ENCODE measurements around the gene DYNLT3.

DYNLT3 gene

DNA sequence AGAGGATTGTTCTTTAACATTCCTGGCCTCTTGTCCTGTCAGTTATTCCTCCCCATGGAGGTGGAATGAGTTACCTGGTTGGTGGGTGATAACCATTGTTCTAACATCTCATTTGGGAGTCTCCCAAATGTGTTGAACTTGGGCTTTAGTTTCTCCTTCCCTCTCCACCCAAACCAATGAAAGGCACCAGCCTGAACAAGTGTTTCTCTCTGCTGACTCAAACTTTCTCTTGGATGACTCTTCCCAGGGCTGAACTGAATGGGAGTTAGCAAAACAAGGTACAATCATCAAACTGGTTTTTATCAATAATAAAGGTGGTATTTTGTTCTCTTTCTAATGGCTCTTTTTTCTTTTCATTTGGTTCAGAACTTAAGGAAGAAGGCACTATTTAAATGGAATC, 2.7 kb downstream of the DYNLT3 start:
- no peak for DNase-seq (ENCODE audit: low read depth)

DNA sequence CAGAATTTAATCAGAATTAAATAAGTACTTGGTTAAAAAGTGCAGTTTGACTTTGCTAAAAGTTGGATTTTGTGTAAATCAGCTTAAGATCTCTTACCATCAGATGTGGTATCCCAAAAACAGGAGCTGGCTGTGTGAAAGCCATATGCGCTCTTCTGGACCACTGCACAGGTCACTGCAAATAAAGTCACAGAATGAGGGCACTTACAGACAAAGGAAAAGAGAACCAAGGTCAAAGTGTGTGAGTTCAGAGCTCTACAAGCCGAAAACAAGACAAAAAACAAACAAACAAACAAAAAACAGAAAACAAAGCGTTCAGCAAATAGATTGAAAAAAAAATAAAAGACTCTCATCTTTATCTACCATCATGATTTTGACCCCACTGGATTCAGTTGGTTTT, 6.4 kb downstream of the DYNLT3 start:
- DNase-seq (ENCODE audit: low read depth) = no peak

GRCh38 chrX:37834937-37835336, 12.4 kb downstream of the DYNLT3 start:
- DNase-seq (ENCODE audit: low read depth) = no peak

- DNase-seq (ENCODE audit: low read depth) = no peak
These were observed 17.0 kb downstream of the DYNLT3 start for GRCh38 chrX:37830371-37830770.

- no peak for DNase-seq (ENCODE audit: low read depth)
These were observed 17.6 kb downstream of the DYNLT3 start for GRCh38 chrX:37829721-37830120.

GRCh38 chrX:37825215-37825842, 22.0 kb downstream of the DYNLT3 start:
- DNase-seq (ENCODE audit: low read depth) = peak; percentile 48

- DNase-seq (ENCODE audit: low read depth) = no peak
These were observed 22.7 kb downstream of the DYNLT3 start for GRCh38 chrX:37824491-37825214.

DNA sequence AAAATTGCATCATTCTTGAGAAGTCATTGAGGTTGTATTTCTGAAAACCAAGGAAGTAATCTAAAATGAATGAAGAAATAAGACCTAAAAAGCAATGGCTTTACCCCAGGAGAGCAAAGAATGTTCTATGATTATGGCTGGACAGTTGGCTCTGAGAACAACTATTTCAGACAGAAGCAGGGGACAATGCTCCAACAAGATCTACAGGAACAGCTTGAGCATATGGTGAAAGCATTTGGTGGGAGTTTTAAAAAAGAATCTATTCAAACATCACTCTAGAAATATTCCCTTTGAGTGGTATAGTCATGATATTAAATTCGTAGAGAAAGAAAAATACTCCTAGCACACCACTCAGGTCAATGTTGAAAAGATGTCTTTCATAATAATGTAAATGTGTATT, 26.7 kb downstream of the DYNLT3 start:
- no peak for DNase-seq (ENCODE audit: low read depth)

DNA sequence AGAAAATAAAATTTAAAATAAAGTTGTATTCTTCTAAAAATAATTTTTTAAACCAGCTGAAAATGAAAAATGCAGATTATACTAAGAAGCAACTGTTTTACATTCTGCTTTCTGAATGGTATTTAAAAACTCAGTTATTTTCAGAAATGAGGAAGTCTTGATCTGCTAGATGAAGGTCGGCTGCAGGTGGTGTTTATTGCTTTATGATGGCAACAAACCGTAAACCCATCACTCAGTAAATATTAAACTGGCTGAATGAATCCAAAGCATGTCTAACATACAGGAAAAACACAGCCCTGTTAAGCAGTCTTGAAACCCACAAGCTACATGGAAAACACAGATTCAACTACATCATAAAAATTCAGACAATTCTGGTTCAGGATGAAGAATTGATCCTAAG, 29.3 kb downstream of the DYNLT3 start:
- DNase-seq (ENCODE audit: low read depth) = no peak

GRCh38 chrX:37817579-37817978, 29.8 kb downstream of the DYNLT3 start:
- no peak for DNase-seq (ENCODE audit: low read depth)

DNA sequence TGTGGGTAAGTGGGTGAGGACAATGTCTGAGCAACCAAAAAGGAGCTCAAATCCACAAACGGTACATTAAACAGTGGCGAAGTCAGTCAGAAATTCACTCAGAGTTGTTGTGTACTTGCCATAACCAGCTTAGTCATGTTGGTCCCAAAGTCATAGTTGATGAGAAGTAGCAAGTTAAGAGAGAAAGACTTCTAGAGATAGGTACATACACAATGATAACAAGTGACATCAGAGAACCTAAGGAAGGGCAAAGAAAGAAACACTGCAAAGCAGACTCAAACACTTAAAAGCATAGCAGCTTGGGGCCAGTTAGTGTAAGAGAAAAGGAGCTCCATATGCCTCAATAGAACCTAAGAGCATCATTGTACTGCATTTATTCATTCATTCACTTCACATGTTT, 30.2 kb downstream of the DYNLT3 start:
- DNase-seq (ENCODE audit: low read depth) = no peak

DNA sequence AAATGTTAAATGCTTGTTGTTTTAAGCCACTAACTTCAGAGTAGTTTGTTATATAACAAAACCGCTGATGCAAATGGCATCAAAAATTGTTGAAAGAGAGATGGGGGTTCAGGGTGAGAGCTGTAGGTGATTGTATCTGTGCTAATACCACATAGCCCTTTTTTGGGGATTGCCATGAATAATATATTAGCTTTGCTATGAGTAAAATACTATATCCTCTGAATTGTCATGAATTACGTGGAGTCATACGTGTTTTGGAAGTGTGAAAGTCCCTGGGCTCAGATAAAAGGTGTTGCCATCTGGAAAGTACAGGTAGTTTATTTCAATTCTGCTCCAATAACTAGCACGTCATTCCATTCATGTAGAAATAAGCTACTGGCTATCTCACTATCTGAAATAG, 30.6 kb downstream of the DYNLT3 start:
- DNase-seq (ENCODE audit: low read depth) = no peak

- DNase-seq (ENCODE audit: low read depth) = no peak
These were observed 32.0 kb downstream of the DYNLT3 start for GRCh38 chrX:37815366-37815765.

GRCh38 chrX:37813570-37813969, 33.8 kb downstream of the DYNLT3 start:
- DNase-seq (ENCODE audit: low read depth) = no peak

DNA sequence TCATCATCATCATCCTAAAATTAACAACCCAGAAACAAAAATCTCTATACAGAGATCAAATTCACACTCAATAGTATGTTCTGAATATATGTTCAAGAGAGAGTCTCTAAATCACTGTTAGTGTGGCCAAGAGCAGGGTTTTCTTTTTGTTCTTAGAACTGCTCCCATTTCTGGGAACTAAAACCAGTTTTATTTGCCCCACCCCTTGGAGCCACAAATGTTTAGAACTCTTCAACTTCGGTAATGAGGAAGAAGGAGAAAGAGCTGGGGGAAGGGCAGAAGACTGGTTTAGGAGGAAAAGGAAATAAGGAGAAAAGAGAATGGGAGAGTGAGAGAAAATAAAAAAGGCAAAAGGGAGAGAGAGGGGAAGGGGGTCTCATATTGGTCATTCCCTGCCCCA, 35.3 kb downstream of the DYNLT3 start:
- no peak for DNase-seq (ENCODE audit: low read depth)

DNA sequence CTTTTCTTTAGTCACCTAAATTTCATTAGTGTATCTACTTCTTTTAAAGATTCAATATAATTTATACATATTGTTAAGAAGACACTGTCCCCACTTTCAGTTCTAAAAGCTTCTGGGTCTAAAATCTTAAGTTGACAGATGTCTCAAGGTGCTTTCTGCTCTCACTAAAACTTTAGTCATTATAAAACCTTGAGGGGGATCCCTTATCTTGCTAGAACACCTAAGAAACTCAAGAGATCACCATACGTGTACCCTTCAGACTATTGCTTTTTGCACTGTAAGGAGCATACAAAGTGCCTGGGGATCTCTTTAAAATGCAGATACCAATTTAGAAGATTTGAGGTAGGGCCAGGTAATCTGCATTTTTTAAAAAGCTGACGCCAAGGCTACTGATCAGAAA, 37.4 kb downstream of the DYNLT3 start:
- DNase-seq (ENCODE audit: low read depth) = no peak

DNA sequence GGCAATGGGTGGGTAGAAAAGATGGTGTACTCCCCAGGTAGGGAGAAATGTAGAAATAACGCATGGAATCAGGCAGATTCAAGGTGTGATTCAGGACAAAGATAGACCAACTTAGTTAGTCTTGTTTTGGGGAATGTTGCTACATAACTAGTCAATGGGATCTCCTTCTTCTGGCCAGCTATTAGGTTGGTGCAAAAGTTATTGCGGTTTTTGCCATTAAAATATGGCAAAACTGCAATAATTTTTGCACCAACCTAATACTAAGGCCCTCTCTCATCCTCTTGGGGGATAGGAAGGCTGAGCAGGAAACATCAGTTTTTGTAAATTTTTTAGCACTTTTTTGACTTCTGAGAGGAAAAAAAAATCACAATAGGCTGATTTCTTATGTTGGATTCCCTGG, 44.3 kb downstream of the DYNLT3 start:
- no peak for DNase-seq (ENCODE audit: low read depth)

DNA sequence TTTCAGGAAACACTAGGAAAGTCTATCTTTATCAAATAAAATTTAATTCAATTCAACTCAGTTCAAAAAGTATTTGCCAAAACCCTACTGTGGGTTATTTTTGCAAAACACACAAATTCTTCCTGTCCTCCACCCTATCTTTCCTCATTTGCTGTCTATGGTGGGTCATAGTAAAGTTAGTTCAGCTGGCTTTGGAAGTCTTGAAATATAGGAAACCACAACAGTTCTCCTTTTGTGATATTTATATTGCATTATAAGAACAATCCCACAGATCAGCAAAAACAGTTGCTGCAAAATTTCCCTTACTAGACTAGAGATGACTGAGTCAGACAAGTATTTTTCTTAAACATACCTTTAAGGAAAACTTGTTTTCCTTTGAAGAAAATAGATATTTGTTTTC, 45.3 kb downstream of the DYNLT3 start:
- no peak for DNase-seq (ENCODE audit: low read depth)

DNA sequence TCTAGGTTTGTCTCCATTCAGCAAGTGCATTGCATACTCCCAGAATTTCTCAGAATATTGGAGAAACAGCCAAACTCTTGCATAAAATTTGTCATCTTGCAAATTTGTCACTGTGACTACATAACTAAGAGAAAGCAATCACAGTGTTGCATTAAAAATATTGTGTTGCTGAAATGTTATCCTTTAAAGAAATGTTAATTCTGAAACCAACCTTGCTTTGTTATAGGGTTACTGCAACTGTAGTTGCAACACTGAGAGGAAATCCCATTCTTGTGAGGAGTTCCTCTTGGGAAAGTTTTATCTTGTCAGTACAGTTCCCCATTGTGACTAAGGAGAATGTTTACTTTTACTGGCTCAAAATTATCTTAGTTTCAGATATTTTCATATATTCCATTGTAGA, 46.7 kb downstream of the DYNLT3 start:
- no peak for DNase-seq (ENCODE audit: low read depth)

GRCh38 chrX:37799936-37800335, 47.4 kb downstream of the DYNLT3 start:
- DNase-seq (ENCODE audit: low read depth) = no peak

- DNase-seq (ENCODE audit: low read depth) = no peak
These were observed 50.6 kb downstream of the DYNLT3 start for GRCh38 chrX:37796805-37797204.

- DNase-seq (ENCODE audit: low read depth) = no peak
These were observed 51.1 kb downstream of the DYNLT3 start for GRCh38 chrX:37796310-37796709.

All from ELR (cell line).